ENCODE results near the gene HMGB1. TPM values are rescaled to one million over a fixed set of nuclear protein-coding genes. Genes with fewer than 3 reads are reported as not detected.
A peak's percentile ranks its signal among the peaks of the same experiment; 100 is the strongest.
"Not testable (repeated sequence)": the region's sequence is repeated elsewhere in the genome, so short reads cannot be mapped to it uniquely, and the experiment has no call there.

HMGB1 gene
- total RNA-seq, 2 donors from 2014 or later: 209 to 212 TPM

DNA sequence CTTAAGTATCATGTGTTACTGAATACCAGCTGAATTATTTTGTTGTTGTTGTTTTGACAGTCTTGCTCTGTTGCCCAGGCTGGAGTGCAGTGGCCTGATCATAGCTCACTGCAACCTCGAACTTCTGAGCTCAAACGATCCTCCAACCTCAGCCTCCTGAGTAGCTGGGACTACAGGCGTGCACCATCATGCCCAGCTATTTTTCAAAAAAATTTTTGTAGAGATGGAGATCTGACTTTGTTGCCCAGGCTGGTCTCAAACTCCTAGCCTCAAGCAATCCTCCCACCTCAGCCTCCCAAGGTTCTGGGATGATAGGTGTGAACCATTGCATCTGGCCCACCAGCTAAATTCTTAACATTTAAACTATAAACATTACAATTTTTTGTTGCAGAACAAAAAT lies 22.2 kb downstream of the HMGB1 start:
- intact Hi-C loops (cut with DNase I, micrococcal nuclease); ATAC-seq; DNase-seq: not testable (repeated sequence)

DNA sequence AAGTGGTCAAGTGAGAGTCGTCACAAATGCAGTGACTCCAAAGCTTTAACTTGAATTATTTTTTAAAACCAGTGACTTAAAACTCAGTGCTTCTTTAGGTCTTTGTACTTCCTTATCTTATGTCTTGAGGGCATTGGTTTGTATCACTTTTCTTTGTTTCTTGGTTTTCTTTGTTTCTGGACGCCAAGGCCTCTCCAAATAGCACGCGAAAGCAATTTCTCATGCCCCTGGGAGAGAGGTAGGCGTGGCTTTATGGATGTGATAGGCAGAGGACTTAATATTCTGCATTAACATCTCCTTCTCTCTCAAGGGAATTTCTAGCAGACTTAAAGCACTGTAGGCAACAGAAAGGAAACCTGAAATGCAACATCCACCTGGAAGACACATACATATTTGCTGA lies 22.8 kb downstream of the HMGB1 start:
- DNase-seq (no peak), ATAC-seq (no peak)
- intact Hi-C loops (cut with DNase I, micrococcal nuclease): no loop called here

DNA sequence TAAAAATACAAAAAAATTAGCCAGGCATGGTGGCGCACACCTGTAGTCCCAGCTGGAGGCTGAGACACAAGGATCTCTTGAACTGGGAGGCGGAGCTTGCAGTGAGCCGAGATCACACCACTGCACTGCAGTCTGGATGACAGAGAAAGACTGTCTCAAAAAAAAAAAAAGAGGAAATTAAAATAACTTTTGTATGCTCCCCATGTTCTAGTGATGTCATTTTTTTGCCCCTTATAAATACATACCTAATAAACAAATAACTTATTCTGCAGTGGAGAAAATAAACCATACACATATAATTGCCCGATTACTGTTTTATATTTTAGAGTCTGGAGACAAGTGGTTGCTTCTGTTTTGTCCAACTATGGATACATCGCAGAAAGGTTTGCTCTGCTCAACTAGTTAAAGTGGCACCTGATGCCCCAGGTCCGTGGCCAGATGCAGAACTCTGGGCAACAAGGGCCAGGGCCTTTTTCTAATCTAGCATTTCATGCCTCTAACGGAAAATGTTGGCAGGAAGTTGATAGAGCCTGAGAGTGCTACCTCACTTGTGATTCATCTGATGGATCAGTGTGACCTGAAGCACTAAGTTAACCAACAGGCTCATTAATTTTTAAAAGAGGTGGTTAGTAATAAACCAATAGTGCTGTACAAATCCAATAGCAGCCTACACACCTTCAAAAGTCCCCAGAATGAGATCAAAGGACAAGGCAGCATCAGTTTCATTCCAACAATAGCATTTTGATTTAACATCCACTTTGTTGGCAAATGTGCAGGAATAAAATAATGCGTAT lies 24.6 kb downstream of the HMGB1 start:
- intact Hi-C loops (cut with DNase I, micrococcal nuclease): no loop called here
- ATAC-seq: no peak
- no peak for DNase-seq

DNA sequence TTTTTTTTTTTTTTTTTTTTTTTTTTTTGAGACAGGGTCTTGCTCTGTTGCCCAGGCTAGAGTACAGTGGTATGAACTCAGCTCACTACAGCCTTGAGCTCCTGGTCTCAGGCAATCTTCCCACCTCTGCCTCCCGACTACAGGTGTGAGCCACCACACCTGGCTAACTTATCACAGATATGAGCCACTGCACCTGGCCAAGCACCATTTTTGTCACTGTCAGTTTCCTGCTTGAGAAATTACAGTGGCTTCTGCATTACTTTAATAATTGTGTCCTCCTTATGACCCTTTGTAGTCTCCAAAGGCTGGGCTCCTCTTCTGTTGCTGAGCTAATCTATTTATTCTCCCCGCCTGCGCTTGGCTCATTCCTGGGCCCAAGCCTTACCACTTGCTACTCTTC lies 27.4 kb downstream of the HMGB1 start:
- ATAC-seq (no peak), DNase-seq (no peak)
- intact Hi-C loops (cut with DNase I, micrococcal nuclease): no loop called here

DNA sequence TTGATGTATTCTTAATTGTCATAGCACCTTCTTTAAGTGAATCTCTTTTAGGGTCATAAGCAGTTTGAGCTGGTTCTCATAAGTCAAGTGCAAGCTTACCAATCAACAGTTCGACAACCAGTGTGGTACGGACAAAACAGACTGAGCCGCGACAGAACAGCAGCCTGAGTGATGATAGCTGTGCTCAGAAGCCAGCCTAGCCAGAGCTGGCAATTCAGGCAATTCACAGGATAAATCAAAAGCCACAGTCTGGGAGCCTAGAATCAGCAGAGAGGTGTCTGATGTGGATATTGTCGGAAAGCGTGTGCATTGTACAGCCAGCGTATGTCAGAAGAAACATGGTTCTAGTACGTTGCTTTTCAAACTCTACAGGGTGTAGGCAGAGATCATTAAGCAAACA lies 28.6 kb downstream of the HMGB1 start:
- DNase-seq: no peak
- intact Hi-C loops (cut with DNase I, micrococcal nuclease): no loop called here
- ATAC-seq: no peak

DNA sequence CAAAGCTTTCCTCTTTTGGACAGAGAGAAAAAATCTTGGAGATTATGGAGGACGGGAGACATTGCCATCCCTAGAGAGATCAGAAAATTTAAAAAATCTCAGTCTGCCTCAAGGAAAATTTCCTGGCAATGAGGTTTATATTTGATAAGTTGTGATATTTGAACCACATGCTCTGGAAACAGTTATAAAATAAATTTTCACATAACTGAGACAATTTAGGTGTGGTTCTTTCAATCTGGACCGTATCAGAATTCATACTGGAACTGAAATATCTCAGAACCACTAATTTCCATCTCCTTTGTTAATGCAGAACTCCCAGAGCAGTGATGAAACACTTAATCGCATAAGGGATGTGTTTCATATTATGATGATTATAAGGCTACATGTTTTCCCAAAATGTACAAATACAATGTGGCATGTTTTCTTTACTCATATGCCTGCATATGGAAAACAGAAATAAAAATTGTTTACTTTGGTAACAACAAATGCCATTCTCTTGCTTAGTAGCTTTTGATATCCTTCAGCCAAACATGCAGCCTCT lies 29.8 kb downstream of the HMGB1 start:
- no peak for DNase-seq
- intact Hi-C loops (cut with DNase I, micrococcal nuclease): no loop called here
- no peak for ATAC-seq

DNA sequence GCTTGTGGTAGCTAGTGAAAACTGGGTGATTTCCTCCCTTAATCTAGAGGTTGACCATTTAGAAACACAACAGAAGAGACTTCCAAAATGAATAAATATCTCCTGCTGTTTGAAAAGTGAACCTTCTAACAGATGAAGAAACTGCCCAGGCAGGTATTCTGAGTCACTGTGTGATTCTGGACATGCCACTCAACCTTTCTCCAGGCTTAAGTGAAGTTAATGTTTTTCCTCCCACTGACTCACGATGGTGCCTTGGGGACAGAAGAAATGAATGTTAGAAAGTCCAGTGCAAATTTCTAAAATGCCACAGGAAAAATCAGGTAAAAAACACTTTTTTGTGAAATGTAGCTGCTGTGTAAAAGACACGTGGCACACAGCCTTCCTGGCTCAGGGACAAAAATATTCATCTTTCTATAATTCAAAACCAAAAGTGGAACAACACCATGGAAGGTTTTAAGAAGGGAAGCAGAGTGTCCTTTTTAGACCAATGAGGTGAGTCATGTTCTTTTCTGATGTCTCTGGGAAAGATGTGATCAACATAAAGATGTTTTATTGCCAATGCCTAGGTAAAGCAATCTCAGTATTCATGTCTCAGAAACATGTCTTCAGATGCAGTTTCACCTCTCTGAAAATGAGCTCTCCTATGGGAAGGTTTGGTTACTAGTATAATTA lies 34.3 kb downstream of the HMGB1 start:
- no peak for ATAC-seq
- intact Hi-C loops (cut with DNase I, micrococcal nuclease): no loop called here
- DNase-seq: no peak

DNA sequence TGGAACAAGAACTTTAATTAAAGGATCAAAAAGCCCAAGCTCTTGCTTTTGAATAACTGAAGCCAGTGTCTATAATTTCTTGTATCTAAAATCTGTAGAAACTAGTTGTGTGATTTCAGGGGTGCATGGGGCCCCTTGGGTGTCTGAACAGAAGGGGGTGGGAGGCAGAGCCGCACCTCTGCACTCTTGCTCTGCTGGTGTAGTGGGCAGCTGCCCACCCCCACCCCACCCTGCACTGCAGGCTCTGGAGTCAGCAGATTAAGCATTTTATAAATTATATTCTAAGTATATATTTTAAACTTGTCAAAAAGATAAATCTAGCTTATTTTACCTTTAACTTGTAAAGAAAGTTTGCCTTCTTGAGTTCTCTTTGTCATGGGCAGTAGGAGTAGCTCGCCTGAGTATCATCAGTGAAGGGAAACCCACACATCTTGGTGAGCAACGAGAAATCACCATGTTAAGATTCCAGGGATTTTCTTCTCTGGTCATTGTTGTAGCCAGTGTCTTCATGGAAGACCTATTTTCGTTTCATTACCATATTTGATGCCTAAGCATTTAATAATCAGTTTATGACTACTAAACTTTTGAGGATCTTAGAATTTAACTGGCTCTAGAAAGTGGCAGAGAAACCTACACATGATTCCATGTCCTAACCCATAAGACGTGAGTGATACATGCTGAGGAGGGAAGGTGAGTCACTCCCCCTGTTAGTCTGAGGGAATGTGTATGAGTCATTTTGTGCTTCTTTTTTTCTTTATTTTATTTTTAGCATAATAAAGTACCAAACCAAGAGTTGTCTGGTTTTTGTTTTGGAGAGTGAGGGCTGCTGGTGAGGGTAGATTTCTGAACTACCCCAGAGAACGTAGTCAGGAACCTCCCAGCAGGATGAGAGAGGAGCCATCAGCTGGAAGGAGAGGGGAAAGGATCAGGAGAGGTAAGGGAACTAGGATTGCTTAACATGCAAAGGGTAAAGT lies 35.7 kb downstream of the HMGB1 start:
- intact Hi-C loops (cut with DNase I, micrococcal nuclease): no loop called here
- ATAC-seq (no peak), DNase-seq (no peak)

DNA sequence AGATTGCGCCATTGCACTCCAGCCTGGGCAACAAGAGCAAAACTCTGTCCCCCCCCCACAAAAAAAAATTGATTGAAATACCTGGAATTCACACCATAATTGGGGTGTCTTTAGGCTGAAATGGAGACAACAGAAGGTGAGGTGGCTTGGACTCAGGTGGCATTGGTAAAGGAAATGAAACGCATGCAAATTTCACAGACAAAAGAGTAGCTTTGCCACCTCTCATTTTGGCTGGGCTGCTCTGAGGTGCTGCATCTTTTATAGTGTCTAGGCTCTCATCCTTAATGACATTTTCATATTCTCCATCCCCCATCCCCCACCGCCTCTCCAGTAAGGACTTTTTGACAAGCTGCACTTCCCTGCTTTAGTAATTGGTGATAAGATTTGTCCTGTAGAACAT lies 36.5 kb downstream of the HMGB1 start:
- ATAC-seq: no peak

DNA sequence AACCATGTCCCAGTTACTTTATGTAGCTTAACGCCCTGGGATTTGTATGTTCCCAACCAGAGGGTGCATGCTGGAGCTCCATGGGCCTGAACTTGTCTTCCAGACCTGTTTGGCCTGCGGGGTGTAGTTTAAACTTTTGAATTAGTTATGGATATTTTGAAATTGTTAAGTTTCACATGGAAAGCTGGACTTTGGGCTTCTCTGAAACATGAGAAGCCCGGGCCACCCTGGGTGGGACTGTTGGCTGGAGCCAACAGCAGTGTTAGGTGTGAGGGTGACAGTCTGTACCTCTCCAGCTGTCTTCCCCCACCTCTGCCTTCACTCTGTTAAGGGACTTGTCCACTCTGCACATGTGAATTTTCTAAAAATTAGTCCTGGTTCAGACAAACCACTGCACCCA lies 41.8 kb downstream of the HMGB1 start:
- intact Hi-C loops (cut with DNase I, micrococcal nuclease): loop anchor here in 1 of 2 donors (5.0 kb wide), 1 partner anchor 38 kb away; no protein-coding TSS in a partner anchor
- DNase-seq (no peak), ATAC-seq (no peak)

More for the DNA sequence above, 36.5 kb downstream of the HMGB1 start:
- intact Hi-C loops (cut with DNase I, micrococcal nuclease): no loop called here
- DNase-seq: no peak

DNA sequence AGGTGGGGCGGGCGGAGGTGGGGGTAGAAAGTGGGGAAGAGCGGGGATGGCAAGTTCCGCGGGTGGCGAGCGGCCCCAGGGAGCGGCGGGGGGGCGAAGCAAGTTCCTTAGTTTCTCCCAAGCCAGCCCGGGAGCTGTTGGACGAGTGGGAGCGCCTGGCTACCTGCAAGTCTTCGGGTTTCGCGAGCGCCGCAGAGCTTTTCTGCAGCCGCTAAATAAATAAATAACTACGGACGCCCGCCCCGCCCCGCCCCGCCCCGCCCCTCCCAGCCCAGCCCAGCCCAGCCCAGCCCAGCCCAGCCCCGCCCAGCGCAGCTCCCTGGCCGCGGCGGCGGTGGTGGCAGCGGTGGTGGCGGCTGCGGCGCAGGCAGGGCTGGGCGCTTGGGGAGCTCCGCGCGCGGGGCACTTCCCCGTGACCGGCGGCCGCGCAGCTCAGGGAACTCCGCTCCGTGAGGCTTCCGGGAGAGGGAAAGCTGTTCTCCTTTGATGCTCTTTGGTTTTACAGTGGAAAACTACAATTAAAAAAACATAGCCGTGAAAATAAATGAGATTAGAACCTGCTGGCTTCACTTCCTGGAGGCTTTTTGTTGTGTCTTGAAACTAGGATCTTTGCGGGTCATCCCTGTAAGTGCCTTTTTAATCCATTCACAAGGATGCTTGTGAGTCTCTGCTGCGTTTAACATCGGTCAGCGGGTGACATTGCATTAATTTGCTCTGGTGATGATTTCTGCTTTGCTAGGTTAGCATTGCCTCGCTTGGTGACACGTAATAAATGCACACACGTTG lies 43.5 kb downstream of the HMGB1 start, which contains the start of gene UBE2L5:
Gene UBE2L5 (plus strand): TSS at position 440 of the 786 bp plus-strand sequence. CDS start 5,498 bp downstream, outside the sequence.
- ATAC-seq (peak; percentile 84), DNase-seq (peak; percentile 81 to 82)
- intact Hi-C loops (cut with DNase I, micrococcal nuclease): loop anchor here in 1 of 2 donors (5.0 kb wide), 1 partner anchor 40 kb away; no protein-coding TSS in a partner anchor

DNA sequence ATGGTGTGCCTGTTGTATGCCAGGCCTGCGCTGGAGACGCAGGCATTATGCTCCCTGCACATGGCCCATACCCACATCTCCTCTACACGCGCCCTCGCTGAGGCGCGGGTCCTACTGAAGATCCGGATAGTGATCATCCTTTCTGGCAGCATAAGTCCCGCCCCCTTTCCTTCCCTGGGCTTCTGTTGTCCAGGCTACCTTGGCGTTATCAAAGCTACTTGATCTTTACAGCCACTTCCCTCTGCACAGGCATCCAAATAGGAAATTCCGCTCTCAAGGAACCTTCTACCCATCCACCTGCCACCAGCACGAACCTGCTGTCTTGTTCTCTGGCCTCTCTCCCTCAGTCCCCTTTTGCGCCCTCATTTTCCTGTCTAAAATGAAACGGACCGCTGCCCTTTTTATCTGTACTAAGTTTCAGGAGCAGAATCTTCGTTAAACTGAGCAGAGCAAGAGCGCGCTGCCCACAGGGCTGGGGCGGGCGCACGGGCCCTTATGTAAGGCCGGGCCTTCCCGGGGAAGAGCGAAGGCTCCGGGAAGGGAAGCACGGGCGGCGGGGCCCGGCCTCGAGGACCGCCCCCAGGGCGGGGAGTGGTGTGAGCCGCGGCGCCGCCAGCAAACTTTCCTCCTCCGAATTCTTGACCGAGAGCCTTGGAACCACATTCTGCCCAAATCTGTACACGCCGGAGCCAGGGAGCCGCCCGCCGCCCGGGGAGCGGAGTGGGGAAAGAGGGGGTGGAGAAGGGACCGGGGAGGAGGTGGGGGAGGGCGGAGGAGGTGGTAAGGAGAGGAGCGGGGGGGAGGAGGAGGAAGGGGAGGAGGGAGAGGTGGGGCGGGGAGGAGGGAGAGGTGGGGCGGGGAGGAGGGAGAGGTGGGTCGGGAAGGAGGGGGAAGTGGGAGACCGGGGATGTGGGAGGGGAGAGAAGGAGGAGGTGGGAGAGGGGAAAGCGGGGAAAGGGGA lies 44.4 kb downstream of the HMGB1 start:
- DNase-seq (peak; percentile 83 to 84), ATAC-seq (peak; percentile 84)
- intact Hi-C loops (cut with DNase I, micrococcal nuclease): loop anchor here in 1 of 2 donors (5.0 kb wide), 1 partner anchor 41 kb away; no protein-coding TSS in a partner anchor

DNA sequence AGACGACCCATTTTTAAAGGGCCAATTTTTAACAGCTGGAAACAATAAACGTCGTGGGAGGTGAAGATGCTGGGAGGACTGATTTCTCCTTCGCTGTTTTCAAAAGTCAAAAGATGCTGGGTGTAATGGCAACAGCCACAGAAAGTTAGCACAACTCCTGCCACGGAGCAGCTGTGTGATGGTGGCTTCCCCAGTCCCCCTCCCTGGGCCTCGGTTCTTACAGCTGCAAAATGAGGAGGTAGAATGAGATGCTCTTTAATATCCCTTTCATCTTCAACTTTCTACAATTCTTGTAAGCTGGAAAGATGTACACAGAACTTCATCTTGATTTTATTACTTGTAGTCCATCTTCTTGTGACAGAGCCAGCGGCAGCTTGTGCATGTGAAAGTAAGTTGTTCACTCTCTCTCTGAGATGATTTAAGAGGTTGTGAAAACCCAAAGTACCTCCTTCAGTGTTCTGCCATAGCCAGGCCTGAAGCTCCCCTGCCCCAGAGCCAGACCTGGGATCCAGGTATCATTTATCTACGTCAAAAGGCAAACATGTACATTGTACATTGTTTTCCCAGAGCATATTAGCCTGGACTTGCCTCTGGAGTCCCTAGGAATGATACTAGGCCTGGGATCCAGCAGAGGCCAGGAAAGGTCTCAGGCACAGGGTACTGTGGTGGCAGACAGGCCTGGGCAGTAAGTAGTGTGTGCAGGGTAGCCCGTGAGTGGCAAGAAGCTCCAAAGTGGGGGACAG lies 46.8 kb downstream of the HMGB1 start:
- no peak for ATAC-seq
- intact Hi-C loops (cut with DNase I, micrococcal nuclease): no loop called here
- peak in 1 of 2 donors; percentile 48 for DNase-seq

DNA sequence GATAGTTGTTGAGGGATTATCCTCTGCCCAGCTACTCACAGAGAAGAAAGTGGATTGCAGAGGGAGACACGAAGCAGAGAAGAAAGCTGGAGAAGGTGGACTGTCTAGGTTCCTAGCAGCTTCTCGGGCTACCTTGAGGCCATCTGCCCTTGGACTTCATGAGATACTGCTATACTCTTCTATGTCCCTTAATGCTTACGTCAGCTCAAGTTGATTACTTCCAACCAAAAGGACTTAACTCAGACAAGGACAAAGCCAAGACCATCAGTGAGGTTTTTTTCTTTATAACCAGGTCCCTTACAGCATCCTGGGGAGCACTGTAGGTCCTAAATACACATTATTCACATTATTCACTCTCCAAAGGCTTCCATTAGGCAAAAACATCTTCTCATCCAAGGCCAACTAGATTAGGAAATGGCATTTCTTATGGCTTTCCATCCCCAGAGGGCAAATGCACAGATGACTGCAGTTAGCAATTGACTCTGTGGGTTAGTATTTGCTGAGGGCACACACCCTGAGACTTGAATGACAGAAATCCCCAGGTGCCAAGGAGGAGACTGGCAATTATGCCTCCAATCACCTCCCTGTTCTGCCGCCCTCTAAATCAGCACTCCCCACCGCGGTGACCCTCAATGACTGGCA lies 47.5 kb downstream of the HMGB1 start:
- intact Hi-C loops (cut with DNase I, micrococcal nuclease): no loop called here
- ATAC-seq (no peak), DNase-seq (no peak)

DNA sequence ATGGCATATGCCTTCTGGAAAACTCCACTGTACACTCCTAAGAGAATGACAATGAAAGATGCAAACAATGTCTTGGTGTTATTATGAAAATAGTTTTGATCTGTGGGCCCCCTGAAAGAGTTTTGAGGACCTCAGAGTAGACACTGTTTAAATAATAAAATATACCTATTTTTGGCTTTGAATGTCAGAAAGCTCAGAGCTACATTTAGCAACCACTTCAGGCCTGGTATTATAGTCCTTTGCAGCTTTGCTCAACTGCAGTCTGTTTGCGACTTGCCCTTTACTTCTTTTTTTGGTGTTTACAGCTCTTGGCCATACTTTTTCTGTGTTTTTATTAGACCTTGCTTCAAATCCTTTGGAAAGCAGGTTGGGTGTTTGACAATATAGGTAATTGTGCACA lies 49.3 kb downstream of the HMGB1 start:
- DNase-seq (no peak), ATAC-seq (no peak)
- intact Hi-C loops (cut with DNase I, micrococcal nuclease): no loop called here

Data from left colon (tissue), 2 donors.